ENCODE results near the gene PABPN1.
"Not testable (repeated sequence)": the region's sequence is repeated elsewhere in the genome, so short reads cannot be mapped to it uniquely, and the experiment has no call there.

The PABPN1 gene, protein sequence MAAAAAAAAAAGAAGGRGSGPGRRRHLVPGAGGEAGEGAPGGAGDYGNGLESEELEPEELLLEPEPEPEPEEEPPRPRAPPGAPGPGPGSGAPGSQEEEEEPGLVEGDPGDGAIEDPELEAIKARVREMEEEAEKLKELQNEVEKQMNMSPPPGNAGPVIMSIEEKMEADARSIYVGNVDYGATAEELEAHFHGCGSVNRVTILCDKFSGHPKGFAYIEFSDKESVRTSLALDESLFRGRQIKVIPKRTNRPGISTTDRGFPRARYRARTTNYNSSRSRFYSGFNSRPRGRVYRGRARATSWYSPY

DNA sequence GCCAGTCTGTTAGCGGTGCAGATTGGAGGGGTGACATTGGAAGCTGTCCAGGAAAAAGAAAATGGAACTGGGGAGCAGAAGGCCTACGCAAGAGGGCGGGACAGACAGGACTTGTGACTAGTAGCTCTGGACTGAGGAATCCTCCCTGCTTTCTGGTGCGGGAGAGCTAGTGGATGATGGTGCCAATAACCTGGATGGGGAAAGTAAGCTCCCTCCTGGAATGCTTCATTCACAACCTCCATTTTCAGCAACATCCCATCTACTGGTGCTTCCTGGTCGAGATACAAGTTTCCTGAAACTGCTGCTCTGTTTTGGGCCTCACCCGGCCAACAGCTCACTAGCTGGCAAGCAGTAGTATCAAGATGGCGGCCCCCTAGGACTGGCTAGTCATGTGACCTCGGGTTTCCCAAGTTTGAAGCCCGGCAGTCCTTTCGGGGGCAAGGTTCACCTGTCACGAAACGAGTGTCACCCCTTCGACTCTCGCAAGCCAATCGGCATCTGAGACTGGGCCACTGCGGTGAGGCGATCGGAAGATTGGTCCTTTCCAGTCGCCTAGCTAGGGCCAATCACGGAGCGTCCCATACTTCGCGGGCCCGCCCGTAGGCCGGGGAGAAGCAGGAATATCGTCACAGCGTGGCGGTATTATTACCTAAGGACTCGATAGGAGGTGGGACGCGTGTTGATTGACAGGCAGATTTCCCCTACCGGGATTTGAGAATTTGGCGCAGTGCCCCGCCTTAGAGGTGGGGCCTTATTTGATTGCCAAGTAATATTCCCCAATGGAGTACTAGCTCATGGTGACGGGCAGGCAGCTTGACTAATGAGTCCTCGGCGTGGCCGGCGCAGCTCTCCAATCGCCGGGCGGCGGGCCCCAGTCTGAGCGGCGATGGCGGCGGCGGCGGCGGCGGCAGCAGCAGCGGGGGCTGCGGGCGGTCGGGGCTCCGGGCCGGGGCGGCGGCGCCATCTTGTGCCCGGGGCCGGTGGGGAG, at the start of gene PABPN1:
Gene PABPN1, plus strand, starts transcription at position 874 of the 988 bp plus-strand sequence. Its CDS starts 13 bp downstream, at position 887.
- DNase-seq (ENCODE audit: low read depth in 1 of 2, low spot score in 1 of 2), result peak; percentile 90 to 94

DNA sequence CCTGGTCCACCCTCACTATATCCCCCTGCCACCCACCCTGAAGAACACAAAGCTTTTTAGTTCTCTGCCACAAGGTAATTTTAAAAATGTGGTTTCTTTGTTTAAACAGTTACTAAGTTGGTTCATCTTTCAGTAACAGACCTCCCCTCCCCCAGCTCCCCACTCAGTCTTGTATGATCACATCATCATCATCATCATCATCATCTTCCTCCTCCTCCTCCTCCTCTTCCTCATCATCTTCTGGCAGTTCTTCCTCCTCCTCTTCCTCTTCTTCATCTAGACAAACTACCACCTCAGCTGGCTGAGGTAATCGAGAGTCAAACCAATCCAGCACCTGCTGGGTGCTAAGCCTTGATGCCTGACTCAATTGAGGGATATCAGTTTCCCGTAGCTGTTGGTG, 45.8 kb upstream of the PABPN1 start:
- DNase-seq (ENCODE audit: low read depth in 1 of 2, low spot score in 1 of 2), result no peak

DNA sequence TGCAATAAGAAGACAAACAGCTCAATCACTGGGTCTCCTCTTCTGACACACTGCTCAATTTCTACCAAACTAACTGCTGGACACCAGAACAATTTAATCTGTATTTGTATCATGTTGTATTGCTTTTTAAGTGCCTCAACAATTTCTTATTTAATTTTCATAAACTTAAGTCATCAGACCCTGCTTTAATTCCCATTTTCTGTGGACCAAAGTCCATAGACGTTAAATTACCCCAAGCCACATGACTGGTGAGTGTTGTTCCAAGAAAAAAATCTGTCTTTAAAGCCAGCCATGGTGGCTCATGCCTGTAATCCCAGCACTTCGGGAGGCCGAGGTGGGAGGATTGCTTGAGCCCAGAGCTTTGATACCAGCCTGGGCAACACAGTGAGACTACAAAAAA, 44.1 kb upstream of the PABPN1 start:
- DNase-seq (ENCODE audit: low read depth in 1 of 2, low spot score in 1 of 2), result no peak

DNA sequence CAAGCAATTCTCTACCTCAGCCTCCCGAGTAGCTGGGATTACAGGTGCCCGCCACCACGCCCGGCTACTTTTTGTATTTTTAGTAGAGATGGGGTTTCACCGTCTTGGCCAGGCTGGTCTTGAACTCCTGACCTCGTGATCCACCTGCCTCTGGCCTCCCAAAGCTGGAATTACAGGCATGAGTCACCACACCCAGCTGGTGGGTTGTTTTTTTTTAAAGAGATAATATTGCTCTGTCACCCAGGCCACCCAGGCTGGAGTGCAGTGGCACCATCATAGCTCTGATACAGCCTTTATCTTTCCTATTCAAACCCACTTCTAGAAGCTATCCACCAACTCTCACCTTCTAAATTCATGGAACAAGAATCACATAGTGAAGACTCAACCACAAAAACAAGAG, 43.3 kb upstream of the PABPN1 start:
- not testable (repeated sequence) for DNase-seq (ENCODE audit: low read depth in 1 of 2, low spot score in 1 of 2)

DNA sequence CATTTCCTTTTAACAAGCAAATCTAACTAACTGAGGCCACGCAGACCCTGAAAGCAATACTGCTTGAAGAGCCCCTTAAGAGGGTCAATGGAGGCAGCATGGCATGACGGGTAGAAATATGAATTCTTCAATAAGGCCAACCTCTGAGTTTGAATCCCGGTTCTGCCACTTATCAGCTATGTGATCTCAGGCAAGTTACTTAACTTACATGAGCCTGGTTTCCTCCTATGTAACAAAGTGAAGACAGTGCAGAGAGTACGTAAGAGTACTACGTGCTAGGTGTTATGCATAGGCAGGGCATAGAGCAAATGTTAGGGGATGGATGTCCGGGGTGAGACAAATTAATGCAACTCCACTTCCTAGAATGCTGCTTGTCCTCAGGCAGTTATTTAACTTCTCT, 40.0 kb upstream of the PABPN1 start:
- DNase-seq (ENCODE audit: low read depth in 1 of 2, low spot score in 1 of 2), result no peak

DNA sequence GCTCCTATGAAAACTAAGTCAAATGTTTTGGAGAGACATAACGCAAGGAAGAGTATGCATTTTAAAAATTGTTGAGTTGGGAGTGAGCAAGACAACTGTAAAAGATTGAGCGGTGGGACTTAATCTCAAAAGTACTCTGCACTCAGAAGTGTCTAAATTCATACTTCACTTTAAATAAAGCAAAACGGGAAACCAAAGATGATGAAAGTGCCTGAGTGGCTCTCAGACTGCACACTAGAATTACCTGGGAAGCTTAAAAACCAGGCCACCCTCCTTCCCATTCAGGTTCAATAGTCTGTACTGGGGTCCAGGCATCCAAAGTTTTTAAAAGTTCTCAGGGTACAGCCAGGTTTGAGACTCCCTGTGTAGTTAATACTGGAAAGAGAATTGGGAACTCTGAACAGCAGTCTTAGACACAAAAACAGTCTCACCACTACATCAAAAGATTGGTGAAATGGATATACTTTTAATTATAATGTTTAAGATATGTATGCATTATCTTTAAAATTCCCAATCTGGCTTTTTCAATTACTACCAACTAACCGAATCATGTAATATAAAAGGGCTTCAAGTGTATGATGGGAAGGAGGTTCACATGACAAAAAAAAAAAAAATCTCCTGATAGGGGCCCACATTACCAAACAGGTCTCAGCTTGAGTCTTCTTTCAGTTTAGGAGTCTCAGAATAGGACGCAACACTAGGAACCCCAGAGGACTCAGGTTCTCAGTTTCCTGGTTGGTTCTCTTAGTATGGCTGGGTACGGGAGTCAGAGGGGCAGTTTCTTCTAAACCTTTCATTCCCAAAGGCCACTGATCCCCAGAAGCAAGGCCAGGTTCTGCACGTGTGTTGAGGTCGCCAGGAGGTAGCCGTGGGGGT, 36.4 kb upstream of the PABPN1 start:
- no peak for DNase-seq (ENCODE audit: low read depth in 1 of 2, low spot score in 1 of 2)

DNA sequence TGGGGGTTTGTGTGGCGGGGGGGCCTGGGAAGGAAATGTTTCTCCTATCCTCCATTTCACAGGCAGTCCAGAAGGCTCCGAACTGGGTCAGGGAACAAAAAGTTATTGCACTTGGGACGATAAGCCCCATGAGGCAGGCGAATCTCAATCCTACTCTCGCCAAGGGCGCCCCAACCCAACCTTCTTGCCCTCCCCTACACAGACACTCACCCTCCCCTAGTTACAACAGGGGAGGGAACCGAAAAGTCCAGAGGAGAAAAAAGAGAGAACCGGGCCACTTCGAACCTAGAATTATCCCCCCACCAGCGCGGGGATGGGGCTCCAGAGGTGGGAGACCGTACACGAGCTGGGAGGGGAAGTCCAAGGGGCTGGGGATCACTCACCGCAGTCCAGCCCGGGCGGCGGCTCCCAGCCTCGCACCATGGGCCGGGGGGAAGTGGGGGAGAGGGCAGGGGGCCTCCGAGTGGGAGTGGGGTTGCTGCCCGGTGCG, 35.7 kb upstream of the PABPN1 start:
- no peak for DNase-seq (ENCODE audit: low read depth in 1 of 2, low spot score in 1 of 2)

DNA sequence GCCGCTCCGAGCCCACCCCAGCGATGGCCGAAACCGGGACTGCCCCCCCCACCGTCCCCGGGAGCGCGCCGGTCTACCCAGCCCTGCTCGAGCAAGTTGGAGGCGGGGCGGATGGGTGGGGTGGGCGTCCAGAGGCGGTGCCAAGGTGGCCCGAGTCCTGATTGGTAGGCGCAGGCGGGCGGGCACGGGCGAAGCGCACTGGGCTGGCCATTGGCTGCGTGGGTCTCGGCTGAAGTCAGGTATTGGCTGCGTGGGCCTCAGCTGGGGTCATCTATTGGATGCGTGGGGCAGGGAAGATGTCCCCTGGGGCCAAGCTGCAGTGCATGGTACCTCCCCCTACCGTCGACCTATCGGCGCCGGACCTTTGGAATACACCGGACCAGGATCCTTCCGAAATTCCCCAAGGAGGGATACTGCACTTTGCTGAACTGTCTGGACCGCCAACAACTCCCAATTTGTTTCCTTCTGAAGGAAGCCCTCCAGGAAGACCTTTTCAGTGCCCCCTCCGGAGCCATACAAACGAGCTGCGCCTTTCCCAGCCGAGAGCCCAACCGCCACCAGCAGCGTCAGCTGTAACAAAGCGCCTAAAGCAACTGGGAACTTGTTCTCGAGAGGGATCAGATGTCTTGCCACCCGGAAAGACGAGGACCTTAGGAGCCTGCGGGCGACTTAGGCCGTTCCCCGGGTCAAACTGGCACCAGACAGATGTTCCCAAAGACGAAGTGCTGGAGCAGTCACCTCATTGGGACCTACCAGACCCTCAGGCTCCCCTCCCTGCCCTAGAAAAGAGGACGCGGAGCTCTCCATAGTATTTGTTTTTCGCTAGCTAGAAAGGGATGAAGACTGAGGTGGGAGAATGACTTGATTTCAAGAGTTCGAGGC, 35.0 kb upstream of the PABPN1 start, which contains the start of gene HOMEZ:
Gene HOMEZ, minus strand, starts transcription at position 113 of the 882 bp plus-strand sequence. CDS start 180 bp downstream, outside the sequence.
- peak; percentile 93 to 97 for DNase-seq (ENCODE audit: low read depth in 1 of 2, low spot score in 1 of 2)

DNA sequence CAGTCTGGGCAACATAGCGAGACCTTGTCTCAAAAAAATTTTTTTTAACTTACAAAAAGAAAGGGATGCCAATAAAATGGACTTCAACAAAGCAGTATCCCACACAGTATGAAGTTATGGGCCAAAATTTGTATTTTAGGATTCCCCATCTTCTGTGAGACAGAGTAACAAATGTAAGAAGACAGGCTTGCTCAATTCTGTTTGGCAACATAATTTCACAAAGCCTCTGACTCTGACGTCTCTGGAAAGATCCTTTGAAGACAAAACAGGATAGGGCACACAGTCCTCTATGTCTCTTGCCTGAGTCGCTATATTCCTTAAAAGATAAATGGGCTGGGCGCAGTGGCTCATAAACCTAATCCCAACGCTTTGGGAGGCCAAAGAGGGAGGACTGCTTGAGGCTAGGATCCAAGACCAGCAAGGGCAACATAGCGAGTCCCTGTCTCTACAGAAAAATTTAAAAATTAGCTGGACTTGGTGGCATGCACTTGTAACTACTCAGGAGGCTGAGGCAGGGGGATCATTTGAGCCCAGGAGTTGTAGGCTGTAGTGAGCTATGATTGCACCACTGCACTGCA, 34.3 kb upstream of the PABPN1 start:
- no peak for DNase-seq (ENCODE audit: low read depth in 1 of 2, low spot score in 1 of 2)

DNA sequence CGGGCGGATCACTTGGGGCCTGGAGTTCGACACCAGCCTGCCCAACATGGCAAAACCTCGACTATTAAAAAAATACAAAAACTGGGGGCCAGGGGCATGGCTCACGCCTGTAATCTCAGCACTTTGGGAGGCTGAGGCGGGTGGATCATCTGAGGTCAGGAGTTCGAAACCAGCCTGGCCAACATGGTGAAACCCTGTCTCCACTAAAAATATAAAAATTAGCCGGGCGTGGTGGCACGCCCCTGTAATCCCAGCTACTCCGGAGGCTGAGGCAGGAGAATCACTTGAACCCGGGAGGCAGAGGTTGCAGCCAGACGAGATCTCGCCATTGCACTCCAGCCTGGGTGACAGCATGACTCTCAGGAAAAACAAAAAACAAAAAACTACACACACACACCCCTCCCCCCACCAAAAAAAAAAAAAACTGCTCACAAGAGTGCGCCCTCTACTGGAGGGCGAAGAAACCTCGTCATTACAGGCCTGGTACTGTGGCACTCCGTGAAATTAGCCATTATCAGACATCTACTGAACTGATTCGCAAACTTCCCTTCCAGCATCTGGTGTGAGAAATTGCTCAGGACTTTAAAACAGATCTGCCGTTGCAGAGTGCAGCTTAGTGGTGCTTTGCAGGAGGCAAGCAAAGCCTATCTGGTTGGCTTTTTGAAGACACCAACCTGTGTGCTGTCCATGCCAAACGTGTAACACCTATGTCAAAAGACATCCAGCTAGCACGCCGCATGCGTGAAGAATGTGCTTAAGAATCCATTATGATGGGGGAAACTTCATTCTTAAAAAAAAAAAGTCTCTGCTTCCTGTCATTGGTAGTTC, 26.3 kb upstream of the PABPN1 start:
- peak in 1 of 2 donors; percentile 18 for DNase-seq (ENCODE audit: low read depth in 1 of 2, low spot score in 1 of 2)

DNA sequence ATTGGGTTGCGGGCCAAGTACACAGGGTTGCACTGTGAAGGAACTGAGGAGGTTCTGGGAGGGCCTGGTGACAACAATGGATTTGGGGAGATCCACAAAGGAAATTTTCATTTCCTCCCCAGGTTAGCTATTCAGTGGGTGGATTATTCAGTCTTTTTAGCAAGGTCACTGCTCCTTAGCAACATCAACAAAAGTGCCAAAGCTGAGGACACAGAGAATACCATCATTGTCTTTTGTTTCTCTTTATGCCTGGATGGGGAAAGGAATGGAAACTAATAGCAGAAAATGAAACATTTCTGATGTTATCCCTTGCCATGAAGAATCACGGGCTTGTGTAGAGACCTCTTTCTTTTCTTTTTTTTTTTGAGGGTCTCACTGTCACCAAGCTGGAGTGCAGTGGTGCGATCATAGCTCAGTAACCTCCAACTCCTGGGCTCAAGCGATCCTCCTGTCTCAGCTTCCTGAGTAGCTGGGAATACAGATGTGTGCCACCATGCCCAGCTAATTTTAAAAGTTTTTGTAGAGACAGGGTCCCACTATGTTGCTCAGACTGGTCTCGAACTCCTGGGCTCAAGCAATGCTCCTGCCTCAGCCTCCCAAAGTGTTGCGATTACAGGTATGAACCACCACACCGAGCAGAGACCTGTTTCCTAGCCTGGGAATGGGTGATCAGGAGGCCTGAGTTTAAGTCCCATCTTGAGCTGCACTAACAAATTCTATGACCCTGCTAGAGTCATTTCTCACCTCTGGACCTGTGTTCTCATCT, 25.1 kb upstream of the PABPN1 start:
- DNase-seq (ENCODE audit: low read depth in 1 of 2, low spot score in 1 of 2), result no peak

DNA sequence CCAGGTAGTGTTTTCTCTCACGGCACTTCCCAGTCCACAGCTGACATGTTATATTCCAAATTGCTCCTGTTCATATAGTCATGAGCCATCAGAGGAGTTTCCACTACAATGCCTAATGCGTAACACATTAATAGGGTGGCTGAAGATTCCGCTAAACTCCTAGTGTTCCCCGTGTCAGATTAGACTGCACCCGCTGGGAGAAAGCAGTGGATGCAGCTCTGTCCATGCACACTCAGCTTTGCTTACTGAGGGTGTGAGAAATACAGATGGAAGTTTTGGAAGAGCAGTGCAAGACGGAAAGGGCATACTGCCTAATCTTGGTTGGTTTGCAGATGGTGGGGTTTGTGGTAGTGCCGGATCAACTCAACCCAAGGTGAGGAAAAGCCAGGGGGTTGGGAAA, 24.2 kb upstream of the PABPN1 start:
- no peak for DNase-seq (ENCODE audit: low read depth in 1 of 2, low spot score in 1 of 2)

DNA sequence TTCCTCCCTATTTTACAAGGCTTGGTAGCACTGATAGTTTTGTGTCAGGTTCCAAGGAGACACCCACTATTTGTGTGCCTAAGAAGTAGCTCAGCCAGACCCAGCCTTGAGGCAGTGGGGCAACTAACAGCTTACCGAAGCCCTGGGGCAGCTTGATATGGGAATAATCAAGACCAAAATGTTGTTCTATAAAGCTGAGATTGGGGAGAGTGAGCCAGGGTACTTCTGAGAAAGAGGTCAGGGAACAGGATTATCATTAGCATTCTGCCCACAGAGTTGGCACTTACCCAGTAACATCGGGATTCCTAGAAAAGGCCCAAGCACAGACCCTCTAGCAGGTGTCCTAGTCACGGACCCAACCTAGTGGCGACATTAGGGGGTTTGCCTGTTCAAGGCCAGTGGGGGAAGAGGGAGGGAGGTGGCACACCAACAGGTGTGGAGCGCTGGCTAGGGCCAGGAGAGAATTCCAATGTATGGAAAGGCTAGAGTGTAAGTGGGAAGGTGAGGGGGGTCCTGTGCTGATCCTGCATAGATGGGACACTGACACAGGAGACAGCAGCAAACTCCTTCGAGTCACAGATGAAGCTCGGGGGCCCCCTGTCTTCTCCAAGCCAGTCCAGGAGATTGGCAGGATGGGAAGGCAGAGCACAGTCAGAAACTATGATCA, 23.5 kb upstream of the PABPN1 start:
- no peak for DNase-seq (ENCODE audit: low read depth in 1 of 2, low spot score in 1 of 2)

DNA sequence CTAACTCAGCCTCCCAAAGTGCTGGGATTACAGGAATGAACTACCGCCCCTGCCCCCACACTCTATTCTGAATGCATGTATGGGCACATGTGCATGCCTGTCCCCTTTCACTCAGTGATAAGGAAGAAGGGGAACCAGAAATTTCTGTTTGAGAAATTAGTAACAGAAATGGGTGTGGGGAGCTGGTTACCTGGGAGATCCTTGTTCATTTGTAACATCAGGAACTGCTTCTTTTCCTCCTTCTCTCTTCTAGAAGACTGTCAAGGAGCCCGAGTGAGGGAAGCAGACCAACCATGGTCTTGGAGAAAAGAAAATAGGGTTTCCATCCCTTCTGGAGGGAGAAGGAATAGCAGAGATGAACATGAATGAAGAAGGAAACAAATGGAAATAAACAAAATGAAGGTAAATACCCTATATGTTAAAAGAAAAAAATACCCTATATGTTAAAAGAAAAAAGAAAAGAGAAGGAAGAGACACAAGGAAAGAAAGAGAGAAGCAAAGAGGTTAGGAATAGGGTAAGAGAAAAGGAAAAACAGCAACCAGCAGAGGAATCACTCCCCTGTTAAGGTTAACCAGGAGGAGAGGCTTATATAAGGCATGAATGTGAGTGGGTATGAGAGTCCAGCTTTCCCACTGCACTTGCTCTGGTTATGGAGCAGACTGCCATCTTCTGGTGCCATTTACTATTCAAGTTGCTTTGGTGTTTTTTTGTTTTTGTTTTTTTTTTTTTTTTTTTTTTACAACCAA, 21.9 kb upstream of the PABPN1 start:
- DNase-seq (ENCODE audit: low read depth in 1 of 2, low spot score in 1 of 2), result no peak

DNA sequence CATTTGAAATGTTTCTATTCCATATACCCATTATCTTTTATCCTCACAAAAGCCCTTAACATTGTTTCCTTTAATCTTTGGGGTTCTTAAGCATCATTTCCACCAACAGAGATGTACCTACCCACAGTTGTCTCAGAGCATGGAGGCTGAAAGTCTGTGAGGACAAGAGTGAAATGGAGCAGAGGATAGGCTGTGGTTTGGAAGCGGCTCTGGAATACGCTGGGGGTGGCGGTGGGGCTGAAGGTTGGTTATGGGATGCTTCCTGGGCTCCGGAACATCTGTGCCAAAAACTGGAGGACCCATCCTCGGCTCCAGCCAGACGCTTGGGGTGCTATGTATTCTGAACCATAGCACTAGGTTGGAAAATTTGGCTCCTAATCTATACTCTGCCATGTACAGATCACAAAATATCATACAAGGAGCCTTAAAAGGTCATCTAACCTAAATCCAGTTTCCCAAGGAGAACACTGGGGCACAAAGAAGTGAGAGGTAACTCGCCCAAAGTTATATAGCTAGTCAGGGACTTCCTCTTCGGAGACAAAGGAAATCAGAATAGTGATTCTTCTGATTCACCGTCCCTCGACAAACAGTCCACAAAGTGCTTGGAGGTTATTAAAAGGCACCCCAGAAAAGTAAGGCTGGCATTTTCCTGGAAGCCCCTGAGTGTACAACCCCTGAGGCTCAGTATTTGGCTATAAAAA, 21.1 kb upstream of the PABPN1 start:
- no peak for DNase-seq (ENCODE audit: low read depth in 1 of 2, low spot score in 1 of 2)

DNA sequence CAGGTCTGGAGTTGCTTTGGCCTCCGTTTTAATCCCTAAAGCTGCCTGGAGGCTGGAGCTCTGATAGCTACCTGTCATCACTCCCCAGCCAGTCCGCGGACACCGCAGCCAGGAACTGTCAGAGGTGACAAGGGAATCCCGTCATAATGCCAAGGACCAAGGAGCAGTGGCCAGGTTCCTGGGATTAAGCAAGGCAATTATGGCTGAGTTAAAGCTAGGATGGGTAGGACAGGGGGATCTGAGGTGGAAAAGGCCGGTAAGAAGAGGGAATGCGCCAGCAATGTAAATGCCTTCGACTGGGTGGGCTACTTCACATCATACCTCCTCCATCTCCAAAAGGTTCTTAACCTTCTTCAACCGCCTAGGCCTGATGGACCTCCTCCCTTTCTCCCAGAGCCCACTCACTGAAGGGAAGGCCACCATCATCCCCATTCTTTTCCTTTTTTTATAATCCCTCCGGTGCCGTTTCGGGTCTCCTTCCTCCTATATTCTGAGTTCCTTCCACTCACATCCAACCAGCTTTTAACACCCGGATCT, 20.5 kb upstream of the PABPN1 start:
- no peak for DNase-seq (ENCODE audit: low read depth in 1 of 2, low spot score in 1 of 2)

Measured in stimulated activated CD4-positive, alpha-beta T cell treated with anti-CD3 and anti-CD28 coated beads, Interleukin-15, amount 100 ng/mL, for 1 hour (primary cell).